Fibroblast of peridontal ligament (primary cell): Measurements from ENCODE around the gene HOXA2.

Source experiments
- DNase-seq: peaks from one replicate; pipeline ENCODE4 v3.0.0-alpha.2; 2010; ENCODE audit errors: extremely low read depth

Gene HOXA2

GRCh38 chr7:27078616-27079233 is 23.8 kb downstream of the HOXA2 start:
- no peak for DNase-seq

GRCh38 chr7:27073076-27073475 is 29.4 kb downstream of the HOXA2 start:
- DNase-seq: no peak

- DNase-seq: no peak
Measured at GRCh38 chr7:27071622-27072390, 30.7 kb downstream of the HOXA2 start.

- no peak for DNase-seq
Measured at GRCh38 chr7:27068259-27068658, 34.2 kb downstream of the HOXA2 start.

- no peak for DNase-seq
Measured at GRCh38 chr7:27066148-27066547, 36.3 kb downstream of the HOXA2 start.

GRCh38 chr7:27065709-27066108 is 36.8 kb downstream of the HOXA2 start:
- DNase-seq: no peak

GRCh38 chr7:27064661-27065060 is 37.8 kb downstream of the HOXA2 start:
- no peak for DNase-seq

- no peak for DNase-seq
Measured at GRCh38 chr7:27064159-27064558, 38.3 kb downstream of the HOXA2 start.

- DNase-seq: no peak
Measured at GRCh38 chr7:27062946-27063345, 39.5 kb downstream of the HOXA2 start.

- no peak for DNase-seq
Measured at GRCh38 chr7:27053153-27053552, 49.3 kb downstream of the HOXA2 start.

GRCh38 chr7:27051451-27051850 is 51.0 kb downstream of the HOXA2 start:
- DNase-seq: no peak
